Upper lobe of left lung (tissue), 6 donors: ENCODE data around the gene DYRK1A. TPM values are rescaled to one million over a fixed set of nuclear protein-coding genes. Genes with fewer than 3 reads are reported as not detected.

ENCODE experiments used
- ATAC-seq, 2 donors: fragments of 200-7000 bp; cut with Tn5 transposase; one replicate each; pipeline ENCODE4 v1.9.1; 2022; ENCODE audit warnings: mild to moderate bottlenecking in 2 of 2, moderate library complexity in 2 of 2; ENCODE audit not compliant: low FRiP score in 2 of 2
- DNase-seq, 2 donors: peaks; one replicate each; pipeline ENCODE4 v3.0.0-alpha.2; 2019 to 2020
- H3K27ac ChIP-seq, 4 donors: fragments of 200-600 bp; sonication (generic); one replicate each; pipeline ENCODE4 v1.5.1; 2016 to 2019
- H3K27me3 ChIP-seq, 4 donors: fragments of 200-600 bp; sonication (generic); one replicate each; pipeline ENCODE4 v1.5.1; 2017 to 2019
- H3K36me3 ChIP-seq, 4 donors: fragments of 200-600 bp; sonication (generic); one replicate each; pipeline ENCODE4 v1.5.1; 2016 to 2019
- H3K4me1 ChIP-seq, 4 donors: fragments of 200-600 bp; sonication (generic); one replicate each; pipeline ENCODE4 v1.5.1; 2018 to 2019
- H3K4me3 ChIP-seq, 4 donors: fragments of 200-600 bp; sonication (generic); one replicate each; pipeline ENCODE4 v1.5.1; 2017 to 2019; ENCODE audit warnings: mild to moderate bottlenecking in 2 of 4, moderate library complexity in 1 of 4
- H3K9me3 ChIP-seq, 4 donors: fragments of 200-600 bp; sonication (generic); one replicate each; pipeline ENCODE4 v1.5.1; 2018 to 2019
- EP300 ChIP-seq, 4 donors: sonication (generic); formaldehyde crosslinking; IDR thresholded peaks; one replicate each; pipeline ENCODE4 v1.5.1; 2017; ENCODE audit warnings: antibody characterized with exemption in 4 of 4, control low read depth in 2 of 4
- POLR2A ChIP-seq, 4 donors: fragments of 450-650 bp; IDR thresholded peaks; one replicate each; pipeline ENCODE4 v1.5.1; 2016 to 2017; ENCODE audit warnings: antibody characterized with exemption in 4 of 4, mild to moderate bottlenecking in 2 of 4
- POLR2AphosphoS5 ChIP-seq, 2 donors: sonication (generic); formaldehyde crosslinking; IDR thresholded peaks; one replicate each; pipeline ENCODE4 v1.5.1; 2017; ENCODE audit warnings: antibody characterized with exemption in 2 of 2
- WGBS, 2 donors: methylation state at CpG; one replicate each; pipeline ENCODE4 v1.1.5; 2017 to 2018; 5-methylcytosine and 5-hydroxymethylcytosine counted together
- total RNA-seq, 6 donors: library from RNA; depleted of rRNA in 4 of 6; stranded (reverse); fragments of >200 nt in 4 of 6; gene quantifications; one replicate each; pipeline versions ENCODE4 v1.1.0 to v1.2.1, GENCODE V29; 2016 to 2021
- TF ChIP-seq, protein P1 (sequence below), 6 experiments: fragments of 450-650 bp in 4 of 6; fragments of 200-600 bp in 2 of 6; sonication (generic) in 2 of 6; IDR thresholded peaks; one replicate each; pipeline ENCODE4 v1.5.1; 2016 to 2019; ENCODE audit warnings: antibody characterized with exemption in 6 of 6
- donor health status: DM: no; HTN: no; CAD: no; lungs with moderate emphysema.
- donor health status: DM: no; HTN: yes; CAD: no; lungs with severe emphysema.

Gene DYRK1A
- total RNA-seq, 6 donors from 2014 or later = 64.1 to 116 (median 83.2) TPM

DNA sequence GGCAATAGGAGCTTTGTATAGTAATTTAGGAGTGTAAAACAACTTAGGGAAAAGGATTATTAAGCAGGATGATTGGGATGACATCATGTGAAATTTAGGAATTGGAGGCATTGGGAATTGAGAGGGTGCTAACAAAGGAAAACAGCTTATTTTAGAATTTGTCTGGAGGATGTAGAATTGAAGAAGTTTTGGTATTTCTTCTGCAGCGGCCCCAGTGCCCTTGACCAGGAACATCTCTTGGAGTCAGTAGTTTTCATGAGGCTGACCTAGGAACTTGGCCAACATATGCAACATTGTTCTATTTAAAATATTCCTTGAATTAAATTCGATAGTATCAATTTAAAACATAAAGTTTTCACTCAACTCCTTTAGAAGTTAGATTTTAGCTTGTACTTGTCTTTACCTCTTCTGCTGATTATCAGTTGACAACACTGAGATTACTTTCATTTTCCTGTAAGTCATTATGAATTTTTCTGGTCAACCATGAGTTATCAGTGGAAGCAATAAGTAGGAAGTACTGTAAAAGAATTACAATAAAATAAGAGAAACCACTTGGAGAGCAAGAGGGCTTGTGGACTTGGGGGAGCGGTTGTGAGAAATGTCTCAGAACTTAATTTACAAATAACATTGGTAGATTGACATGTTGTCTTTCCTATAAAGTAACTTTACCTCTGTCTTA is 52.8 kb downstream of the DYRK1A start:
- Histone ChIP-seq H3K27ac (no peak overlapping the region), H3K9me3 (no peaks in the 10 kb centered on the region), H3K4me1 (peaks cover 3 to 66% (median 33%) of the 10 kb centered on the region in 4 donors), H3K27me3 (no peaks in the 10 kb centered on the region), H3K36me3 (peaks cover 0 to 6% (median 4%) of the 10 kb centered on the region in 4 donors), H3K4me3 (no peak overlapping the region)
- DNase-seq (no peak), ATAC-seq (no peak)
- 84 to 89% methylated on average over 3 of the region's 3 CpGs for WGBS, 2 donors
- no peak for TF ChIP-seq POLR2A (IDR thresholded peaks at IDR 0.05)
- TF ChIP-seq, protein P1, sequence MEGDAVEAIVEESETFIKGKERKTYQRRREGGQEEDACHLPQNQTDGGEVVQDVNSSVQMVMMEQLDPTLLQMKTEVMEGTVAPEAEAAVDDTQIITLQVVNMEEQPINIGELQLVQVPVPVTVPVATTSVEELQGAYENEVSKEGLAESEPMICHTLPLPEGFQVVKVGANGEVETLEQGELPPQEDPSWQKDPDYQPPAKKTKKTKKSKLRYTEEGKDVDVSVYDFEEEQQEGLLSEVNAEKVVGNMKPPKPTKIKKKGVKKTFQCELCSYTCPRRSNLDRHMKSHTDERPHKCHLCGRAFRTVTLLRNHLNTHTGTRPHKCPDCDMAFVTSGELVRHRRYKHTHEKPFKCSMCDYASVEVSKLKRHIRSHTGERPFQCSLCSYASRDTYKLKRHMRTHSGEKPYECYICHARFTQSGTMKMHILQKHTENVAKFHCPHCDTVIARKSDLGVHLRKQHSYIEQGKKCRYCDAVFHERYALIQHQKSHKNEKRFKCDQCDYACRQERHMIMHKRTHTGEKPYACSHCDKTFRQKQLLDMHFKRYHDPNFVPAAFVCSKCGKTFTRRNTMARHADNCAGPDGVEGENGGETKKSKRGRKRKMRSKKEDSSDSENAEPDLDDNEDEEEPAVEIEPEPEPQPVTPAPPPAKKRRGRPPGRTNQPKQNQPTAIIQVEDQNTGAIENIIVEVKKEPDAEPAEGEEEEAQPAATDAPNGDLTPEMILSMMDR (IDR thresholded peaks at IDR 0.05) = no peak

DNA sequence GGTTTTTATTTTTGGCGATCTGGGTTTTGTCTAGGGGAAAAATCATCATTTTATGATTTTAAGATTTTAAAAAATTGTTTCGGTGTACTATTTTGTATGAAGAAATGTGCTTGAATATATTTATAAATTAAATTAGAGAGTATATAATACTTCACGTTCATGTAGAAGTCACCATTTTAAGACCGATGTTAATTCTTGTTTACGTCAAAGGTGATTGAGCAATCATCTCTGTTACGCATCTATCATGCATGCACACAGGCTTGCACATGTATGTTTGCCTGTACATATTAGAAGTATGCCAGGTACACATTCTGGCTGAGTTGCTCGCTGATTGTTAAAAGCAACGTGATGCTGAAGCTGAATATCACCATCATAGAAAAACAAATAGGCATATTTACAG is 54.7 kb downstream of the DYRK1A start:
- Histone ChIP-seq H3K27ac (no peak overlapping the region), H3K4me1 (peaks cover 0 to 61% (median 26%) of the 10 kb centered on the region in 4 donors)
- 94 to 96% methylated on average over 8 of the region's 8 CpGs for WGBS, 2 donors

DNA sequence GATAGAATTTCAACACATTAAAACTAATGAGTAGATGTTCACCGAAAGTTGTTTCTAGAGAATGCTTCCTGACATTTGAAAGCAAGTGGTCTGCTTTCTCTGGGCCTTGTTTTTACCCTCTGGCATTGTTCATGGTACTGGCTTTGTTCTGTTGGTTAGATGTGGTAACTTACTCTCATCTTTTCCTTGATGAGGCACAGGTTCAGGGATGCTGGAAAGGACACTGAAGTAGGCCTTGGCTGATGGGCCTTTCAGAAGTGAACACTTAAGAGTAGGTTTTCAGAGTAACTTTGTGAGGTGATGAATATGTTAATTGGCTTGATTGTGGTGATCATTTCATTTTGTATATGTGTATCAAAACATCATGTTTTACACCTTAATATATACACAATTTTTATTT is 55.8 kb downstream of the DYRK1A start:
- ATAC-seq = no peak
- peaks cover 0 to 12% (median 4%) of the 10 kb centered on the region in 4 donors for H3K36me3 ChIP-seq
- no peak for DNase-seq
- no peak overlapping the region for H3K27ac ChIP-seq
- H3K4me1 ChIP-seq = peaks cover 0 to 54% (median 24%) of the 10 kb centered on the region in 4 donors
- H3K27me3 ChIP-seq = no peaks in the 10 kb centered on the region
- WGBS, 2 donors = 89 to 97% methylated on average over 1 of the region's 1 CpG
- no peaks in the 10 kb centered on the region for H3K9me3 ChIP-seq
- no peak for TF ChIP-seq EP300 (IDR thresholded peaks at IDR 0.05)
- no peak overlapping the region for H3K4me3 ChIP-seq

More for the DNA sequence above, 54.7 kb downstream of the DYRK1A start:
- DNase-seq (no peak), ATAC-seq (no peak)
- H3K4me3 ChIP-seq = no peak overlapping the region
- peaks cover 0 to 6% (median 4%) of the 10 kb centered on the region in 4 donors for H3K36me3 ChIP-seq
- H3K27me3 ChIP-seq = no peaks in the 10 kb centered on the region
- TF ChIP-seq, protein P1 (IDR thresholded peaks at IDR 0.05) = no peak
- TF ChIP-seq POLR2A (IDR thresholded peaks at IDR 0.05) (no peak), POLR2AphosphoS5 (IDR thresholded peaks at IDR 0.05) (no peak), EP300 (IDR thresholded peaks at IDR 0.05) (no peak)
- H3K9me3 ChIP-seq = no peaks in the 10 kb centered on the region

DNA sequence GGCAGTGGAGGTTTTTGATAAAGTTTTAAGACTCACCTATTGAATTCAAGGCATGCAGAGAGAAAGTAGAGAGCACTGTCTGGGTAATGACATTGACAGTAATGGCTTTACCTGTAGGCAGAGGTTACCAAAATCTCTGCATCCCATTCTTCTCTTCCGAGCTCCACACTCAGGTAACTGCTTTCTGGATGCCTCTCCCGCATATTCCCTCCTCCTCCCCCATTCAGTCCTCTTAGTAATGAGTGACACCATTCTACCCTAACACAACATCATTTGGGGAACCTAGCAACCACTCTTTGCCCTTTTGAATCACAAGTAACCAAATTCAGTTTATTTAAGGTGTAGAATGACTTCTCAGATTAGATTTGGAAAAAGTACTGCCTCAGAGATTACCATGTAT is 56.5 kb downstream of the DYRK1A start:
- Histone ChIP-seq H3K27ac (no peak overlapping the region), H3K36me3 (peaks cover 0 to 12% (median 4%) of the 10 kb centered on the region in 4 donors), H3K4me1 (peaks cover 0 to 48% (median 24%) of the 10 kb centered on the region in 4 donors), H3K4me3 (no peak overlapping the region), H3K9me3 (no peaks in the 10 kb centered on the region), H3K27me3 (no peaks in the 10 kb centered on the region)
- ATAC-seq (no peak), DNase-seq (no peak)
- WGBS, 2 donors = 47 to 50% methylated on average over 2 of the region's 2 CpGs
- TF ChIP-seq EP300 (IDR thresholded peaks at IDR 0.05) (no peak), POLR2AphosphoS5 (IDR thresholded peaks at IDR 0.05) (no peak), POLR2A (IDR thresholded peaks at IDR 0.05) (no peak)
- TF ChIP-seq, protein P1 (IDR thresholded peaks at IDR 0.05) = no peak

DNA sequence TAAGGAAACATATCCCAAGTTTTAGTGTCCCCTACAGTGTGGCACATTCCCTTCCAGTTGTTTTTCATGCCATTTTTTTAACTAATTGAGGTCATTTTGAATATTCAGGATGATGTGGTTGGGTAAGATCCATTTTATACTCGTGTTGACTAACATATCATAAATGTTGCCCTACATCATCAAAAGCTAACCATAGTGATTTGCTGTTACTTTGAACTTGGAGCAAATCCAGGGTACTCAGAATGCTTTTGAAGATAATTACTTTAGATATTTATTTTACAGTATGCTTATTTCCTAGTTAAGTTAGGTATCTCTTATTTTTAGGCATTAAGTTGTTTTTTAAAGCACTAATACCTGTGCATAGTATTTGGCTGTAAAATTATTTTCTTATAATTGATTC is 57.8 kb downstream of the DYRK1A start:
- no peak overlapping the region for H3K27ac ChIP-seq
- H3K27me3 ChIP-seq = no peaks in the 10 kb centered on the region
- ATAC-seq = no peak
- H3K4me3 ChIP-seq = no peak overlapping the region
- peaks cover 0 to 12% (median 4%) of the 10 kb centered on the region in 4 donors for H3K36me3 ChIP-seq
- 33 to 38% methylated on average over 1 of the region's 1 CpG for WGBS, 2 donors
- TF ChIP-seq POLR2AphosphoS5 (IDR thresholded peaks at IDR 0.05) = no peak
- TF ChIP-seq EP300 (IDR thresholded peaks at IDR 0.05) = no peak
- TF ChIP-seq POLR2A (IDR thresholded peaks at IDR 0.05) = no peak
- DNase-seq = no peak
- peaks cover 0 to 36% (median 17%) of the 10 kb centered on the region in 4 donors for H3K4me1 ChIP-seq
- no peaks in the 10 kb centered on the region for H3K9me3 ChIP-seq

DNA sequence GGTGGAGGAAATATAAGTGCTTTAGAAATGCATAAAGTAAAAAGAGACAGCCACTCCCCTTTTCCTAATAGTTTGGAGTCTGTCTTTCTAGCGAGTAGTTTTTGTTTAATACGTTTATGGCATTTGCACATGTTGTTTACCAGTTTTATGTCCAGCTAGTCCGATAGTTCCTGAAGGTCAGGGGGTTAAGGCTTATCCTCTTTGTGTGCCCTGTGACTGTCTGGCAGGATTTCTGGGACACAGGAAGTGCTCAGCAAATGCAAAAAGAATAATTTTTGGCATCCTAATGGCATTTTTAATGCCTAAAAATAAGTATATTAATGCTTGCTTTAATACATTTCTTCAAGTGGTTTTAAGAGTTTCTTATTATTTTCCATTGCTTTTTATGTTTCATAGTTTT is 58.4 kb downstream of the DYRK1A start:
- Histone ChIP-seq H3K27ac (peak overlapping the region in 1 of 4 donors; percentile 4), H3K4me3 (no peak overlapping the region), H3K27me3 (no peaks in the 10 kb centered on the region), H3K36me3 (peaks cover 0 to 12% (median 4%) of the 10 kb centered on the region in 4 donors), H3K9me3 (no peaks in the 10 kb centered on the region), H3K4me1 (peaks cover 0 to 30% (median 14%) of the 10 kb centered on the region in 4 donors)
- TF ChIP-seq EP300 (IDR thresholded peaks at IDR 0.05) (no peak), POLR2AphosphoS5 (IDR thresholded peaks at IDR 0.05) (no peak), POLR2A (IDR thresholded peaks at IDR 0.05) (no peak)
- TF ChIP-seq, protein P1 (IDR thresholded peaks at IDR 0.05) = no peak
- ATAC-seq = no peak
- no peak for DNase-seq
- WGBS, 2 donors = 58 to 65% methylated on average over 3 of the region's 3 CpGs
